Prostate gland (tissue), 2 donors: ENCODE data around the gene TMEM167B.

Experiments used
- POLR2A ChIP-seq: fragments of 450-650 bp; IDR thresholded peaks from one replicate; pipeline ENCODE4 v1.6.1; 2016; ENCODE audit warnings: antibody characterized with exemption, mild to moderate bottlenecking
- POLR2AphosphoS5 ChIP-seq: sonication (generic); formaldehyde crosslinking; IDR thresholded peaks from one replicate; pipeline ENCODE4 v1.6.1; 2017; ENCODE audit warnings: antibody characterized with exemption
- TF ChIP-seq, protein P1 (sequence below), 4 experiments: fragments of 200-600 bp in 2 of 4; fragments of 450-650 bp in 2 of 4; sonication (generic) in 2 of 4; IDR thresholded peaks; 1 replicate in 3 of 4; 2 replicates in 1 of 4; pipeline ENCODE4 v1.5.1; 2016 to 2019; ENCODE audit warnings: antibody characterized with exemption in 4 of 4, mild to moderate bottlenecking in 2 of 4, moderate library complexity in 2 of 4

DNA sequence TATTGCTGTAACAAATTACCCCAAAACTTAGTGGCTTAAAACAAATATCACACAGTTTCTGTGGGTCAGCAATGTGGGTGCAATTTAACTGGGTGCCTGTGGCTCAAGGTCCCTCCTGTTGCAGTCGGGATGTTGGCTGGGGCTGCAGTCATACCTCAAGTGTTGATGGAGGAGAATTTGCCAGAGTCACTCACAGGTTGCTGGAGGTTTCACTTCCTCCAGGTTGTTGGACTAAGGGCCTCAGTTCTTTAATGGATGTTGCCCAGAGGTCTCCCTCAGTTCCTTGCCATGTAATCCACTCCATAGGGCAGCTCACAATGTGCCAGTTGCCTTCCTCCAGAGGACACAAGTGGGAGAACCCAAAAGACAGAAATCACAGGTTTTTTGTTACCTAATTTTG is 12.2 kb upstream of the TMEM167B start:
- TF ChIP-seq, protein P1, sequence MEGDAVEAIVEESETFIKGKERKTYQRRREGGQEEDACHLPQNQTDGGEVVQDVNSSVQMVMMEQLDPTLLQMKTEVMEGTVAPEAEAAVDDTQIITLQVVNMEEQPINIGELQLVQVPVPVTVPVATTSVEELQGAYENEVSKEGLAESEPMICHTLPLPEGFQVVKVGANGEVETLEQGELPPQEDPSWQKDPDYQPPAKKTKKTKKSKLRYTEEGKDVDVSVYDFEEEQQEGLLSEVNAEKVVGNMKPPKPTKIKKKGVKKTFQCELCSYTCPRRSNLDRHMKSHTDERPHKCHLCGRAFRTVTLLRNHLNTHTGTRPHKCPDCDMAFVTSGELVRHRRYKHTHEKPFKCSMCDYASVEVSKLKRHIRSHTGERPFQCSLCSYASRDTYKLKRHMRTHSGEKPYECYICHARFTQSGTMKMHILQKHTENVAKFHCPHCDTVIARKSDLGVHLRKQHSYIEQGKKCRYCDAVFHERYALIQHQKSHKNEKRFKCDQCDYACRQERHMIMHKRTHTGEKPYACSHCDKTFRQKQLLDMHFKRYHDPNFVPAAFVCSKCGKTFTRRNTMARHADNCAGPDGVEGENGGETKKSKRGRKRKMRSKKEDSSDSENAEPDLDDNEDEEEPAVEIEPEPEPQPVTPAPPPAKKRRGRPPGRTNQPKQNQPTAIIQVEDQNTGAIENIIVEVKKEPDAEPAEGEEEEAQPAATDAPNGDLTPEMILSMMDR (IDR thresholded peaks at IDR 0.05): no peak
- no peak for TF ChIP-seq POLR2AphosphoS5
- TF ChIP-seq POLR2A: no peak
